Measurements from ENCODE around the gene KIR2DL3. TPM values are rescaled to one million over a fixed set of nuclear protein-coding genes. Genes with fewer than 3 reads are reported as not detected.
"Not testable (repeated sequence)": the region's sequence is repeated elsewhere in the genome, so short reads cannot be mapped to it uniquely, and the experiment has no call there.

KIR2DL3 gene
- total RNA-seq, 1 experiment from 2014 or later = not detected

GRCh38 chr19:54786091-54786723 lies 47.9 kb downstream of the KIR2DL3 start:
- H3K36me3 ChIP-seq (ENCODE audit: control insufficient read depth, insufficient read depth, low read length); CTCF ChIA-PET; H3K4me3 Mint-ChIP-seq (ENCODE audit: unreplicated experiment); H3K27ac Mint-ChIP-seq (ENCODE audit: unreplicated experiment); H3K36me3 Mint-ChIP-seq (ENCODE audit: insufficient read depth, unreplicated experiment); H3K27me3 ChIP-seq (replicated peaks; ENCODE audit: control insufficient read depth, insufficient read depth, low read length); DNase-seq; POLR2A ChIA-PET; H3K9me3 ChIP-seq; H3K4me1 ChIP-seq; BruUV-seq (replicated peaks); H3K4me1 Mint-ChIP-seq (ENCODE audit: low read depth, unreplicated experiment); H3K4me3 ChIP-seq (ENCODE audit: low read depth, low read length); intact Hi-C loops (cut with micrococcal nuclease; ENCODE audit: unreplicated experiment); H3K9me3 Mint-ChIP-seq (ENCODE audit: unreplicated experiment): not testable (repeated sequence)
- peaks cover 17% of the 10 kb centered on the region for H3K27me3 Mint-ChIP-seq (ENCODE audit: insufficient read depth, unreplicated experiment)

- CTCF ChIA-PET; H3K9me3 Mint-ChIP-seq (ENCODE audit: unreplicated experiment); H3K4me1 ChIP-seq; H3K36me3 Mint-ChIP-seq (ENCODE audit: insufficient read depth, unreplicated experiment); H3K27me3 ChIP-seq (replicated peaks; ENCODE audit: control insufficient read depth, insufficient read depth, low read length); BruUV-seq (replicated peaks); POLR2A ChIA-PET; DNase-seq; H3K4me1 Mint-ChIP-seq (ENCODE audit: low read depth, unreplicated experiment); H3K4me3 ChIP-seq (ENCODE audit: low read depth, low read length); intact Hi-C loops (cut with micrococcal nuclease; ENCODE audit: unreplicated experiment); H3K4me3 Mint-ChIP-seq (ENCODE audit: unreplicated experiment); H3K9me3 ChIP-seq; H3K36me3 ChIP-seq (ENCODE audit: control insufficient read depth, insufficient read depth, low read length); H3K27ac Mint-ChIP-seq (ENCODE audit: unreplicated experiment): not testable (repeated sequence)
- H3K27me3 Mint-ChIP-seq (ENCODE audit: insufficient read depth, unreplicated experiment) = peaks cover 18% of the 10 kb centered on the region
Observed at GRCh38 chr19:54788154-54788553, 49.8 kb downstream of the KIR2DL3 start.

- no TSS peak for BruUV-seq (replicated peaks)
- Mint-ChIP-seq H3K4me1 (ENCODE audit: low read depth, unreplicated experiment) (no peaks in the 10 kb centered on the region), H3K27ac (ENCODE audit: unreplicated experiment) (no peak overlapping the region), H3K9me3 (ENCODE audit: unreplicated experiment) (no peaks in the 10 kb centered on the region), H3K4me3 (ENCODE audit: unreplicated experiment) (no peak overlapping the region), H3K27me3 (ENCODE audit: insufficient read depth, unreplicated experiment) (peaks cover 29% of the 10 kb centered on the region), H3K36me3 (ENCODE audit: insufficient read depth, unreplicated experiment) (no peaks in the 10 kb centered on the region)
- no peaks in the 10 kb centered on the region; the same call in 1 of the 2 replicates for H3K27me3 ChIP-seq (replicated peaks; ENCODE audit: control insufficient read depth, insufficient read depth, low read length)
- no peaks in the 10 kb centered on the region for H3K4me1 ChIP-seq
- H3K4me3 ChIP-seq (ENCODE audit: low read depth, low read length) = no peak overlapping the region
- CTCF ChIA-PET = no interaction called here
- H3K36me3 ChIP-seq (ENCODE audit: control insufficient read depth, insufficient read depth, low read length) = no peaks in the 10 kb centered on the region
- TF ChIP-seq CTCF (IDR thresholded peaks at IDR 0.05; ENCODE audit: insufficient read depth in 1 of 2, low read depth in 1 of 2, low read length in 1 of 2, severe bottlenecking in 1 of 2, unreplicated experiment in 1 of 2) = no peak
- no peak for DNase-seq
- intact Hi-C loops (cut with micrococcal nuclease; ENCODE audit: unreplicated experiment) = no loop called here
- no peaks in the 10 kb centered on the region for H3K9me3 ChIP-seq
- POLR2A ChIA-PET = no interaction called here
Observed at GRCh38 chr19:54790711-54791110, 52.4 kb downstream of the KIR2DL3 start.

- no peak overlapping the region for H3K4me3 ChIP-seq (ENCODE audit: low read depth, low read length)
- ChIA-PET CTCF (no interaction called here), POLR2A (no interaction called here)
- intact Hi-C loops (cut with micrococcal nuclease; ENCODE audit: unreplicated experiment) = no loop called here
- H3K27me3 Mint-ChIP-seq (ENCODE audit: insufficient read depth, unreplicated experiment) = peaks cover 37% of the 10 kb centered on the region
- H3K27me3 ChIP-seq (replicated peaks; ENCODE audit: control insufficient read depth, insufficient read depth, low read length) = no peaks in the 10 kb centered on the region; the same call in 1 of the 2 replicates
- H3K27ac Mint-ChIP-seq (ENCODE audit: unreplicated experiment) = no peak overlapping the region
- no peaks in the 10 kb centered on the region for H3K4me1 Mint-ChIP-seq (ENCODE audit: low read depth, unreplicated experiment)
- H3K36me3 ChIP-seq (ENCODE audit: control insufficient read depth, insufficient read depth, low read length) = no peaks in the 10 kb centered on the region
- no peaks in the 10 kb centered on the region for H3K9me3 Mint-ChIP-seq (ENCODE audit: unreplicated experiment)
- no peak for DNase-seq
- TF ChIP-seq CTCF (IDR thresholded peaks at IDR 0.05; ENCODE audit: insufficient read depth in 1 of 2, low read depth in 1 of 2, low read length in 1 of 2, severe bottlenecking in 1 of 2, unreplicated experiment in 1 of 2) = no peak
- no peaks in the 10 kb centered on the region for H3K9me3 ChIP-seq
- H3K36me3 Mint-ChIP-seq (ENCODE audit: insufficient read depth, unreplicated experiment) = no peaks in the 10 kb centered on the region
- BruUV-seq (replicated peaks) = no TSS peak
- H3K4me1 ChIP-seq = no peaks in the 10 kb centered on the region
- H3K4me3 Mint-ChIP-seq (ENCODE audit: unreplicated experiment) = no peak overlapping the region
Observed at GRCh38 chr19:54791476-54791875, 53.2 kb downstream of the KIR2DL3 start.
